ENCODE measurements around the gene GOLGA6L2.

GRCh38 chr15:23440596-23440995, 6.4 kb downstream of the GOLGA6L2 start:
- TF ChIP-seq CTCF (conservative IDR thresholded peaks at IDR 0.05 in 1 of 2, IDR thresholded peaks at IDR 0.05 in 1 of 2; ENCODE audit: extremely low read depth in 1 of 2, insufficient read depth in 1 of 2, low read depth in 1 of 2, low read length in 2 of 2): no peak
- TF ChIP-seq EZH2 (IDR thresholded peaks at IDR 0.05; ENCODE audit: borderline replicate concordance, low read length): no peak
